ENCODE measurements around the gene RETREG3. TPM values are rescaled to one million over a fixed set of nuclear protein-coding genes. Genes with fewer than 3 reads are reported as not detected.

Gene RETREG3
- total and polyA plus RNA-seq, 2 experiments from 2014 or later = 8.0 to 38.2 TPM

Other genes with a start within 250 kb of the RETREG3 start
- 78.0 and 83.2 TPM in 2 replicates for gene STAT3, start 220.9 kb downstream of the RETREG3 start, total RNA-seq (2014; rRNA removed; shearing (Covaris generic))
- gene STAT3, start 220.9 kb downstream of the RETREG3 start, polyA plus RNA-seq (2016; fragmentation: Nextera tagmentation; extraction: Ambion mirVana) = 41.7 and 49.5 TPM in 2 replicates
- gene CAVIN1, start 186.1 kb downstream of the RETREG3 start, total RNA-seq (2014; rRNA removed; shearing (Covaris generic)) = 33.3 and 35.7 TPM in 2 replicates
- gene CAVIN1, start 186.1 kb downstream of the RETREG3 start, polyA plus RNA-seq (2016; fragmentation: Nextera tagmentation; extraction: Ambion mirVana) = 18.1 and 20.0 TPM in 2 replicates
- 42.3 and 42.8 TPM in 2 replicates for gene ATP6V0A1, start 150.5 kb downstream of the RETREG3 start, total RNA-seq (2014; rRNA removed; shearing (Covaris generic))
- gene ATP6V0A1, start 150.5 kb downstream of the RETREG3 start, polyA plus RNA-seq (2016; fragmentation: Nextera tagmentation; extraction: Ambion mirVana) = 23.9 and 25.8 TPM in 2 replicates
- gene NAGLU, start 73.1 kb downstream of the RETREG3 start, total RNA-seq (2014; rRNA removed; shearing (Covaris generic)) = 21.9 and 31.2 TPM in 2 replicates
- gene NAGLU, start 73.1 kb downstream of the RETREG3 start, polyA plus RNA-seq (2016; fragmentation: Nextera tagmentation; extraction: Ambion mirVana) = 12.0 and 13.0 TPM in 2 replicates
- gene HSD17B1, start 56.5 kb downstream of the RETREG3 start, total RNA-seq (2014; rRNA removed; shearing (Covaris generic)) = 0.97 and 1.7 TPM in 2 replicates
- 1.7 and 1.8 TPM in 2 replicates for gene HSD17B1, start 56.5 kb downstream of the RETREG3 start, polyA plus RNA-seq (2016; fragmentation: Nextera tagmentation; extraction: Ambion mirVana)
- 60.1 and 62.0 TPM in 2 replicates for gene COASY, start 47.2 kb downstream of the RETREG3 start, total RNA-seq (2014; rRNA removed; shearing (Covaris generic))
- 72.1 and 77.5 TPM in 2 replicates for gene COASY, start 47.2 kb downstream of the RETREG3 start, polyA plus RNA-seq (2016; fragmentation: Nextera tagmentation; extraction: Ambion mirVana)
- gene MLX, start 42.3 kb downstream of the RETREG3 start, total RNA-seq (2014; rRNA removed; shearing (Covaris generic)) = 23.3 and 34.1 TPM in 2 replicates
- gene MLX, start 42.3 kb downstream of the RETREG3 start, polyA plus RNA-seq (2016; fragmentation: Nextera tagmentation; extraction: Ambion mirVana) = 28.8 and 33.2 TPM in 2 replicates
- 14.7 and 18.5 TPM in 2 replicates for gene PSMC3IP, start 31.6 kb downstream of the RETREG3 start, total RNA-seq (2014; rRNA removed; shearing (Covaris generic))
- 29.5 and 32.7 TPM in 2 replicates for gene PSMC3IP, start 31.6 kb downstream of the RETREG3 start, polyA plus RNA-seq (2016; fragmentation: Nextera tagmentation; extraction: Ambion mirVana)
- gene TUBG1, start 309 bp upstream of the RETREG3 start, total RNA-seq (2014; rRNA removed; shearing (Covaris generic)) = 82.8 and 101 TPM in 2 replicates
- gene TUBG1, start 309 bp upstream of the RETREG3 start, polyA plus RNA-seq (2016; fragmentation: Nextera tagmentation; extraction: Ambion mirVana) = 110 and 117 TPM in 2 replicates
- gene TUBG2, start 49.9 kb upstream of the RETREG3 start, total RNA-seq (2014; rRNA removed; shearing (Covaris generic)) = 15.3 and 18.2 TPM in 2 replicates
- 16.5 and 19.0 TPM in 2 replicates for gene TUBG2, start 49.9 kb upstream of the RETREG3 start, polyA plus RNA-seq (2016; fragmentation: Nextera tagmentation; extraction: Ambion mirVana)
- gene PLEKHH3, start 67.6 kb upstream of the RETREG3 start, total RNA-seq (2014; rRNA removed; shearing (Covaris generic)) = 24.2 and 24.8 TPM in 2 replicates
- gene PLEKHH3, start 67.6 kb upstream of the RETREG3 start, polyA plus RNA-seq (2016; fragmentation: Nextera tagmentation; extraction: Ambion mirVana) = 10.9 and 13.8 TPM in 2 replicates
- 1.1 and 1.7 TPM in 2 replicates for gene CCR10, start 72.5 kb upstream of the RETREG3 start, total RNA-seq (2014; rRNA removed; shearing (Covaris generic))
- 2.7 and 3.0 TPM in 2 replicates for gene CCR10, start 72.5 kb upstream of the RETREG3 start, polyA plus RNA-seq (2016; fragmentation: Nextera tagmentation; extraction: Ambion mirVana)
- gene CNTNAP1, start 73.2 kb upstream of the RETREG3 start, total RNA-seq (2014; rRNA removed; shearing (Covaris generic)) = 2.9 and 5.0 TPM in 2 replicates
- 0.75 and 1.3 TPM in 2 replicates for gene CNTNAP1, start 73.2 kb upstream of the RETREG3 start, polyA plus RNA-seq (2016; fragmentation: Nextera tagmentation; extraction: Ambion mirVana)
- gene EZH1, start 135.7 kb upstream of the RETREG3 start, total RNA-seq (2014; rRNA removed; shearing (Covaris generic)) = 16.3 and 16.9 TPM in 2 replicates
- 17.5 and 18.0 TPM in 2 replicates for gene EZH1, start 135.7 kb upstream of the RETREG3 start, polyA plus RNA-seq (2016; fragmentation: Nextera tagmentation; extraction: Ambion mirVana)
- gene RAMP2, start 151.9 kb upstream of the RETREG3 start, total RNA-seq (2014; rRNA removed; shearing (Covaris generic)) = 2.6 and 8.8 TPM in 2 replicates
- 28.3 and 29.5 TPM in 2 replicates for gene RAMP2, start 151.9 kb upstream of the RETREG3 start, polyA plus RNA-seq (2016; fragmentation: Nextera tagmentation; extraction: Ambion mirVana)
- 110 and 129 TPM in 2 replicates for gene VPS25, start 164.1 kb upstream of the RETREG3 start, total RNA-seq (2014; rRNA removed; shearing (Covaris generic))
- 93.5 and 105 TPM in 2 replicates for gene VPS25, start 164.1 kb upstream of the RETREG3 start, polyA plus RNA-seq (2016; fragmentation: Nextera tagmentation; extraction: Ambion mirVana)
- gene WNK4, start 171.2 kb upstream of the RETREG3 start, total RNA-seq (2014; rRNA removed; shearing (Covaris generic)) = 0.10 and 0.54 TPM in 2 replicates
- gene WNK4, start 171.2 kb upstream of the RETREG3 start, polyA plus RNA-seq (2016; fragmentation: Nextera tagmentation; extraction: Ambion mirVana) = 0.65 and 0.83 TPM in 2 replicates
- gene COA3, start 189.3 kb upstream of the RETREG3 start, total RNA-seq (2014; rRNA removed; shearing (Covaris generic)) = 57.6 and 81.2 TPM in 2 replicates
- 123 and 138 TPM in 2 replicates for gene COA3, start 189.3 kb upstream of the RETREG3 start, polyA plus RNA-seq (2016; fragmentation: Nextera tagmentation; extraction: Ambion mirVana)
- gene CNTD1, start 189.5 kb upstream of the RETREG3 start, total RNA-seq (2014; rRNA removed; shearing (Covaris generic)) = not detected in 2 replicates
- gene CNTD1, start 189.5 kb upstream of the RETREG3 start, polyA plus RNA-seq (2016; fragmentation: Nextera tagmentation; extraction: Ambion mirVana) = 0.80 and 1.1 TPM in 2 replicates
- 54.8 and 57.2 TPM in 2 replicates for gene BECN1, start 214.9 kb upstream of the RETREG3 start, total RNA-seq (2014; rRNA removed; shearing (Covaris generic))
- 35.5 and 41.8 TPM in 2 replicates for gene BECN1, start 214.9 kb upstream of the RETREG3 start, polyA plus RNA-seq (2016; fragmentation: Nextera tagmentation; extraction: Ambion mirVana)
- 178 and 201 TPM in 2 replicates for gene PSME3, start 224.0 kb upstream of the RETREG3 start, total RNA-seq (2014; rRNA removed; shearing (Covaris generic))
- gene PSME3, start 224.0 kb upstream of the RETREG3 start, polyA plus RNA-seq (2016; fragmentation: Nextera tagmentation; extraction: Ambion mirVana) = 85.2 and 93.5 TPM in 2 replicates
- 5.7 and 5.8 TPM in 2 replicates for gene AOC2, start 235.2 kb upstream of the RETREG3 start, total RNA-seq (2014; rRNA removed; shearing (Covaris generic))
- 2.0 and 2.1 TPM in 2 replicates for gene AOC2, start 235.2 kb upstream of the RETREG3 start, polyA plus RNA-seq (2016; fragmentation: Nextera tagmentation; extraction: Ambion mirVana)
- 1.4 and 1.6 TPM in 2 replicates for gene AOC3, start 241.8 kb upstream of the RETREG3 start, total RNA-seq (2014; rRNA removed; shearing (Covaris generic))
- gene AOC3, start 241.8 kb upstream of the RETREG3 start, polyA plus RNA-seq (2016; fragmentation: Nextera tagmentation; extraction: Ambion mirVana) = 1.7 and 2.6 TPM in 2 replicates